Trophoblast cell (in vitro differentiated cells and primary cell): Measurements from ENCODE around the gene CRYZL1.

Experiments
- DNase-seq, 2 donors: peaks; one replicate each; pipeline ENCODE4 v3.0.0-alpha.2; 2016
- H2AFZ ChIP-seq: 2 replicates; pipeline ENCODE4 v1.6.1; 2013; ENCODE audit warnings: low read length, moderate library complexity, mild to moderate bottlenecking; ENCODE audit not compliant: insufficient read depth, poor library complexity
- H2AK5ac ChIP-seq: 2 replicates; pipeline ENCODE4 v1.6.1; 2013; ENCODE audit warnings: mild to moderate bottlenecking, low read length
- H2BK120ac ChIP-seq: 2 replicates; pipeline ENCODE4 v1.6.1; 2013; ENCODE audit warnings: low read length, mild to moderate bottlenecking, moderate library complexity; ENCODE audit not compliant: insufficient read depth, poor library complexity
- H2BK12ac ChIP-seq: 2 replicates; pipeline ENCODE4 v1.6.1; 2013; ENCODE audit warnings: mild to moderate bottlenecking, low read length, moderate library complexity
- H2BK5ac ChIP-seq: 2 replicates; pipeline ENCODE4 v1.6.1; 2013; ENCODE audit warnings: low read length, low read depth, moderate library complexity, mild to moderate bottlenecking; ENCODE audit not compliant: poor library complexity
- H3K14ac ChIP-seq: 2 replicates; pipeline ENCODE4 v1.6.1; 2013; ENCODE audit warnings: mild to moderate bottlenecking, low read length
- H3K18ac ChIP-seq: 2 replicates; pipeline ENCODE4 v1.6.1; 2013; ENCODE audit warnings: mild to moderate bottlenecking, low read length
- H3K23ac ChIP-seq: 2 replicates; pipeline ENCODE4 v1.6.1; 2013; ENCODE audit warnings: low read length
- H3K27ac ChIP-seq: 2 replicates; pipeline ENCODE4 v1.5.1; 2013; ENCODE audit warnings: low read depth, mild to moderate bottlenecking, inconsistent platforms, low read length, moderate library complexity
- H3K27me3 ChIP-seq: 2 replicates; pipeline ENCODE4 v1.6.1; 2013; ENCODE audit warnings: inconsistent platforms, mild to moderate bottlenecking, low read length, moderate library complexity; ENCODE audit not compliant: insufficient read depth
- H3K36me3 ChIP-seq, 2 experiments: 1 replicate in 1 of 2; 2 replicates in 1 of 2; pipeline ENCODE4 v1.6.1; 2013; ENCODE audit warnings: low read length in 2 of 2, mild to moderate bottlenecking in 2 of 2, moderate library complexity in 1 of 2; ENCODE audit not compliant: insufficient read depth in 2 of 2, control insufficient read depth in 1 of 2
- H3K4ac ChIP-seq: 2 replicates; pipeline ENCODE4 v1.6.1; 2013; ENCODE audit warnings: low read depth, mild to moderate bottlenecking, low read length, moderate library complexity
- H3K4me1 ChIP-seq, 2 experiments: 1 replicate in 1 of 2; 2 replicates in 1 of 2; pipeline ENCODE4 v1.6.1; 2013; ENCODE audit warnings: low read length in 2 of 2, mild to moderate bottlenecking in 2 of 2, moderate library complexity in 1 of 2; ENCODE audit not compliant: insufficient read depth in 2 of 2, control insufficient read depth in 1 of 2
- H3K4me2 ChIP-seq: 2 replicates; pipeline ENCODE4 v1.6.1; 2013; ENCODE audit warnings: inconsistent platforms, mild to moderate bottlenecking, low read length, moderate library complexity
- H3K4me3 ChIP-seq: 2 replicates; pipeline ENCODE4 v1.5.1; 2013; ENCODE audit warnings: mild to moderate bottlenecking, low read depth, low read length, inconsistent platforms
- H3K79me1 ChIP-seq: one replicate; pipeline ENCODE4 v1.6.1; 2013; ENCODE audit warnings: low read length
- H3K79me2 ChIP-seq: 2 replicates; pipeline ENCODE4 v1.6.1; 2013; ENCODE audit warnings: low read length, mild to moderate bottlenecking; ENCODE audit not compliant: control insufficient read depth, insufficient read depth, poor library complexity
- H3K9ac ChIP-seq: 2 replicates; pipeline ENCODE4 v1.6.1; 2013; ENCODE audit warnings: mild to moderate bottlenecking, low read length
- H3K9me3 ChIP-seq: 2 replicates; pipeline ENCODE4 v1.6.1; 2013; ENCODE audit warnings: low read depth, mild to moderate bottlenecking, control low read depth, inconsistent platforms, low read length; ENCODE audit not compliant: insufficient read depth
- H4K12ac ChIP-seq: 2 replicates; pipeline ENCODE4 v1.6.1; 2013; ENCODE audit warnings: low read depth, mild to moderate bottlenecking, low read length, moderate library complexity
- H4K8ac ChIP-seq: 2 replicates; pipeline ENCODE4 v1.6.1; 2013; ENCODE audit warnings: low read depth, mild to moderate bottlenecking, low read length, moderate library complexity
- H4K91ac ChIP-seq: one replicate; pipeline ENCODE4 v1.6.1; 2013; ENCODE audit warnings: low read depth, mild to moderate bottlenecking, low read length, moderate library complexity
- WGBS: extraction: QIAGEN DNeasy Blood & Tissue Kit; methylation state at CpG from one replicate; pipeline ENCODE4 v1.1.7; 2013; ENCODE audit warnings: missing lambda C conversion rate; ENCODE audit not compliant: insufficient read length, insufficient coverage; ENCODE audit errors: extremely low coverage; 5-methylcytosine and 5-hydroxymethylcytosine counted together

The CRYZL1 gene

DNA sequence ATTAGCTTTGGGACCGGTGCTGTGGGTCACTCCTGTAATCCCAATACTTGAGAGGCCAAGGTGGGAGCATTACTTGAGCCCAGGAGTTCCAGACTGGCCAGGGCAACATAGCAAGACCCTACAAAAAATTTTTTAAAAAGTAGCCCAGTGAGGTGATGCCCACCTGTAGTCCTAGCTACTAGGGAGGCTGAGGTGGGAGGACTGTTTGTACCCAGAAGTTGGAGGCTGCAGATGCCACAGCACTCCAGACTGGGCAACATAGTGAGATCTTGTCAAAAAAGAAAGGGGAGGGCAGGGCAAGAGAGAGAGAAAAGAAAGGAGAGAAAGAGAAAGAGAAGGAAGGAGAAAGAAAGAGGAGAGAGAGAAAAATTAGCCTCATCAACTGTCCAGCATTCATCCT, 7.0 kb upstream of the CRYZL1 start:
- no peak for DNase-seq
- H4K91ac ChIP-seq: no peak overlapping the region
- H2BK12ac ChIP-seq: no peak overlapping the region
- no peak overlapping the region for H3K14ac ChIP-seq
- peaks cover 4 to 14% of the 10 kb centered on the region in 2 experiments for H3K4me1 ChIP-seq
- H3K4ac ChIP-seq: peak overlapping the region; percentile 38
- no peaks in the 10 kb centered on the region for H3K9me3 ChIP-seq
- peaks cover 19% of the 10 kb centered on the region for H3K79me2 ChIP-seq
- no peak overlapping the region for H2BK5ac ChIP-seq
- H4K12ac ChIP-seq: no peak overlapping the region
- H2AFZ ChIP-seq: no peak overlapping the region
- no peak overlapping the region for H3K4me3 ChIP-seq
- no peaks in the 10 kb centered on the region for H3K27me3 ChIP-seq
- H4K8ac ChIP-seq: no peak overlapping the region
- H2BK120ac ChIP-seq: no peak overlapping the region
- H2AK5ac ChIP-seq: no peak overlapping the region
- no peak overlapping the region for H3K18ac ChIP-seq
- no CpG with 5 or more reads among the region's 1 CpG for WGBS
- peaks cover 0 to 3% of the 10 kb centered on the region in 2 experiments for H3K36me3 ChIP-seq
- no peak overlapping the region for H3K23ac ChIP-seq
- no peak overlapping the region for H3K27ac ChIP-seq
- no peak overlapping the region for H3K9ac ChIP-seq
- H3K79me1 ChIP-seq: no peaks in the 10 kb centered on the region
- H3K4me2 ChIP-seq: no peak overlapping the region

DNA sequence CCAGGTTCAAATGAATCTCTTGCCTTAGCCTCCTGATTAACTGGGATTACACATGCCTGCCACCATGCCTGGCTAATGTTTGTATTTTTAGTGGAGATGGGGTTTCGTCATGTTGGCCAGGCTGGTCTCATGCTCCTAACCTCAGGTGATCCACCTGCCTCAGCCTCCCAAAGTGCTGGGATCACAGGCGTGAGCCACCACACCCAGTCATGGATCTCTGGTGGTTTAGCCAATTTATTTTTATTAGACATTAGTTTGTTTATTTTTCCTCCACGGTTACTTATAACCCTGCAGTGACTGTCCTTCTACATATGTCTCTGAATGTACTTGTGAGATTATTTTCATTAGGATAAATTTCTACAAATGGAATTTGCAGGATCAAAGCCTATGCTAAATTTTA, 6.0 kb upstream of the CRYZL1 start:
- H2AFZ ChIP-seq: no peak overlapping the region
- H2BK5ac ChIP-seq: no peak overlapping the region
- no peak overlapping the region for H4K91ac ChIP-seq
- peaks cover 26% of the 10 kb centered on the region for H3K79me2 ChIP-seq
- no peak overlapping the region for H3K9ac ChIP-seq
- no peak for DNase-seq
- peaks cover 4 to 14% of the 10 kb centered on the region in 2 experiments for H3K4me1 ChIP-seq
- no peaks in the 10 kb centered on the region for H3K9me3 ChIP-seq
- H3K27me3 ChIP-seq: no peaks in the 10 kb centered on the region
- no peak overlapping the region for H3K14ac ChIP-seq
- no peak overlapping the region for H2AK5ac ChIP-seq
- no peak overlapping the region for H2BK120ac ChIP-seq
- no peak overlapping the region for H4K8ac ChIP-seq
- H2BK12ac ChIP-seq: no peak overlapping the region
- H3K4ac ChIP-seq: peak overlapping the region; percentile 99
- peaks cover 6% of the 10 kb centered on the region for H3K79me1 ChIP-seq
- WGBS: no CpG with 5 or more reads among the region's 3 CpGs
- H3K27ac ChIP-seq: no peak overlapping the region
- no peak overlapping the region for H4K12ac ChIP-seq
- peaks cover 0 to 3% of the 10 kb centered on the region in 2 experiments for H3K36me3 ChIP-seq
- no peak overlapping the region for H3K4me2 ChIP-seq
- H3K18ac ChIP-seq: no peak overlapping the region
- H3K23ac ChIP-seq: no peak overlapping the region
- no peak overlapping the region for H3K4me3 ChIP-seq

DNA sequence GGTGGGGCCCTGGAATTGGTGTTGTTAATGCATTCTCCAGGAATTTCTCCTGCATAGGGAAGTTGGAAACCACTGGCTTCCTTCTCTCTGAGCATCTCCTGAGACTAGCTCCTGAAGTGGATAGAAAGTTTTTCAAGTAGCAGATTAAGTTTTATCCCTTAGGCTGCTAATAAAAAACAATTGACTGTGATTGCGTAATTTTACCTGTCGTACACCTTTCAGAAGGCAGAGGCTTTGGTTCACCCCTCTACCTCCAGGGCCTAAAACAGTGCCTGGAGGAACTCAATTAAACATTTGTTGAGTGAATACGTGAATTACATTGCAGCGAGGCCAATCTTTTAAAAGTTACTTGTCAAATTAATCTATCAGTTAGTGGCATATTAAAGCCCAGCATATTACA, 4.2 kb upstream of the CRYZL1 start:
- Histone ChIP-seq H2BK12ac (no peak overlapping the region), H3K4me2 (no peak overlapping the region), H3K9ac (no peak overlapping the region), H3K4me1 (peaks cover 4 to 14% of the 10 kb centered on the region in 2 experiments), H3K27ac (no peak overlapping the region), H3K36me3 (peaks cover 0 to 3% of the 10 kb centered on the region in 2 experiments), H3K9me3 (no peaks in the 10 kb centered on the region), H3K14ac (no peak overlapping the region), H4K12ac (no peak overlapping the region), H3K23ac (no peak overlapping the region), H3K4ac (peak overlapping the region; percentile 87), H2BK120ac (no peak overlapping the region), H3K79me1 (peaks cover 14% of the 10 kb centered on the region), H3K4me3 (no peak overlapping the region), H2BK5ac (no peak overlapping the region), H3K79me2 (peaks cover 25% of the 10 kb centered on the region), H3K27me3 (no peaks in the 10 kb centered on the region), H3K18ac (no peak overlapping the region), H4K8ac (no peak overlapping the region), H4K91ac (no peak overlapping the region), H2AFZ (no peak overlapping the region), H2AK5ac (no peak overlapping the region)
- DNase-seq: no peak
- WGBS: no CpG with 5 or more reads among the region's 4 CpGs

- Histone ChIP-seq H2BK5ac (no peak overlapping the region), H3K4ac (peak overlapping the region; percentile 52), H2AFZ (no peak overlapping the region), H2AK5ac (no peak overlapping the region), H2BK12ac (no peak overlapping the region), H3K79me1 (peaks cover 14% of the 10 kb centered on the region), H3K36me3 (peaks cover 0 to 3% of the 10 kb centered on the region in 2 experiments), H3K4me1 (peaks cover 4 to 11% of the 10 kb centered on the region in 2 experiments), H4K91ac (no peak overlapping the region), H4K8ac (no peak overlapping the region), H3K27me3 (no peaks in the 10 kb centered on the region), H3K4me3 (no peak overlapping the region), H3K4me2 (peak overlapping the region; percentile 10), H3K23ac (no peak overlapping the region), H3K9me3 (no peaks in the 10 kb centered on the region), H3K27ac (peak overlapping the region; percentile 40), H3K18ac (no peak overlapping the region), H3K79me2 (peaks cover 25% of the 10 kb centered on the region), H3K9ac (no peak overlapping the region), H3K14ac (no peak overlapping the region), H4K12ac (no peak overlapping the region), H2BK120ac (no peak overlapping the region)
- peak; percentile 50 to 85 for DNase-seq
- WGBS: no CpG with 5 or more reads among the region's 11 CpGs
These were observed 3.0 kb upstream of the CRYZL1 start for GRCh38 chr21:33644383-33645074.
